Gastroesophageal sphincter (tissue), 3 donors: ENCODE results near the gene PBX1.

ENCODE experiments used
- CTCF ChIP-seq, 4 experiments: fragments of 200-600 bp in 2 of 4; fragments of 450-650 bp in 2 of 4; sonication (generic) in 1 of 4; IDR thresholded peaks; one replicate each; pipeline ENCODE4 v1.5.1; 2017 to 2019; ENCODE audit warnings: antibody characterized with exemption in 4 of 4, mild to moderate bottlenecking in 2 of 4, moderate library complexity in 2 of 4
- POLR2A ChIP-seq, 2 donors: fragments of 450-650 bp; IDR thresholded peaks; one replicate each; pipeline ENCODE4 v1.6.1; 2017; ENCODE audit warnings: antibody characterized with exemption in 2 of 2, mild to moderate bottlenecking in 2 of 2, moderate library complexity in 1 of 2
- POLR2AphosphoS5 ChIP-seq: sonication (generic); formaldehyde crosslinking; IDR thresholded peaks from one replicate; pipeline ENCODE4 v1.6.1; 2017; ENCODE audit warnings: antibody characterized with exemption

DNA sequence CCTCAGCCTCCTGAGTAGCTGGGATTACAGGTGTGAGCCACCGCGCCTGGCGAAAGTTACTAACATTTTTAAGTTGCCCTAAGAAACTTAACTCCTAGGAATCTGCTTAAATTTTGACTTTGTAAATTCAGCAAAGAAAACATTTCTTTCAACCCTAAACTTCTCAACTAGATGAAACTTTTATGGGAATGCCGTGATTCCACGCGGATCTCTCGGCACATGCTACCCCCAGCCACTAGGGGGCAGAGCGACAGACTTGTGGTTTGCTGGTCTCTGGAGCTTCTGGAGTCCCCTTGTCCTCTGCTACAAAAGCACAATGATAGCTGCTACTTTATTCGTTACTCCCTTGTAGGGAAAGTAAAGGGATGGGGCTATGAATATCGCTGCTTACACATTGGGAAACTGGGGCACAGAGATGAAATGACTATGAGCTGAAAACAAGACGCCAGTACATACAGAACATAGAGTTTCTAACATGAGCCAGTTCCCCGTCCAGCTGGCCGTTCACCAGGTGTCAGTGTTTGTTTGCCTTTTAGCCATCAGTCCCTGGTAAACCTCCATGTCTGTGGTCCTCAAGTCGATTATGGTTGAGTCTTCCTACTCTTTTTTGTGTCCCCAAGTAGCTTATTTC is 114.7 kb downstream of the PBX1 start:
- TF ChIP-seq CTCF (IDR thresholded peaks at IDR 0.05) = peak; percentile 13 to 38 (median 26)
- no peak for TF ChIP-seq POLR2A (IDR thresholded peaks at IDR 0.05)
- peak; percentile 58 for TF ChIP-seq POLR2AphosphoS5
